Adipose tissue (tissue), 3 donors: Measurements from ENCODE around the gene ADRB1. TPM values are rescaled to one million over a fixed set of nuclear protein-coding genes. Genes with fewer than 3 reads are reported as not detected.

Source experiments
- H3K27ac ChIP-seq: one replicate; pipeline ENCODE4 v1.5.1; 2013; ENCODE audit warnings: low read depth, low read length
- WGBS, 3 donors: extraction: QIAGEN DNeasy Blood & Tissue Kit; methylation state at CpG; one replicate each; pipeline ENCODE4 v1.1.7; 2013; 5-methylcytosine and 5-hydroxymethylcytosine counted together
- polyA plus RNA-seq, 3 donors: library from polyadenylated mRNA; stranded (reverse); fragments of 200-250 nt; gene quantifications; one replicate each; pipeline ENCODE4 v1.2.3, GENCODE V29; 2013
- donor health status: healthy with polysubstance abuse.
- donor health status: Bipolar disorder and iron deficiency.
- donor health status: healthy.

The ADRB1 gene
- polyA plus RNA-seq, 3 donors = 0.69 to 8.9 (median 1.8) TPM

GRCh38 chr10:114045136-114046086 is 1.7 kb downstream of the ADRB1 start:
- 3 to 5% (median 3%) methylated on average over 71 to 78 of the region's 78 CpGs for WGBS, 3 donors
- H3K27ac ChIP-seq = no peak overlapping the region

GRCh38 chr10:114046087-114046458 is 2.4 kb downstream of the ADRB1 start:
- H3K27ac ChIP-seq = no peak overlapping the region
- WGBS, 3 donors = 53 to 81% (median 63%) methylated on average over 7 of the region's 7 CpGs

- 47 to 71% (median 54%) methylated on average over 3 of the region's 3 CpGs for WGBS, 3 donors
These were observed 4.8 kb downstream of the ADRB1 start for GRCh38 chr10:114048472-114048871.

GRCh38 chr10:114051714-114052113 is 8.0 kb downstream of the ADRB1 start:
- WGBS, 3 donors = 88 to 96% (median 94%) methylated on average over 3 of the region's 3 CpGs

More at GRCh38 chr10:114048472-114048871, 4.8 kb downstream of the ADRB1 start:
- H3K27ac ChIP-seq = no peak overlapping the region

GRCh38 chr10:114052255-114052654 is 8.6 kb downstream of the ADRB1 start:
- H3K27ac ChIP-seq = no peak overlapping the region
- WGBS, 3 donors = 48 to 62% (median 54%) methylated on average over 1 of the region's 1 CpG

More at GRCh38 chr10:114051714-114052113, 8.0 kb downstream of the ADRB1 start:
- no peak overlapping the region for H3K27ac ChIP-seq

- no peak overlapping the region for H3K27ac ChIP-seq
- WGBS, 3 donors = 64 to 93% (median 75%) methylated on average over 4 of the region's 4 CpGs
These were observed 10.3 kb downstream of the ADRB1 start for GRCh38 chr10:114053946-114054345.

- WGBS, 3 donors = 38 to 76% (median 47%) methylated on average over 2 of the region's 2 CpGs
These were observed 14.2 kb downstream of the ADRB1 start for GRCh38 chr10:114057855-114058254.

GRCh38 chr10:114058297-114058696 is 14.6 kb downstream of the ADRB1 start:
- 14 to 65% (median 49%) methylated on average over 1 of the region's 1 CpG for WGBS, 3 donors
- H3K27ac ChIP-seq = no peak overlapping the region

More at GRCh38 chr10:114057855-114058254, 14.2 kb downstream of the ADRB1 start:
- H3K27ac ChIP-seq = no peak overlapping the region

- H3K27ac ChIP-seq = no peak overlapping the region
These were observed 15.9 kb downstream of the ADRB1 start for GRCh38 chr10:114059561-114059960.

- no peak overlapping the region for H3K27ac ChIP-seq
- WGBS, 3 donors = 38 to 79% (median 48%) methylated on average over 2 of the region's 2 CpGs
These were observed 16.8 kb downstream of the ADRB1 start for GRCh38 chr10:114060456-114060855.

- no peak overlapping the region for H3K27ac ChIP-seq
- 59 to 71% (median 69%) methylated on average over 6 of the region's 6 CpGs for WGBS, 3 donors
These were observed 17.5 kb downstream of the ADRB1 start for GRCh38 chr10:114061148-114061547.

- no peak overlapping the region for H3K27ac ChIP-seq
- 64 to 92% (median 73%) methylated on average over 9 of the region's 9 CpGs for WGBS, 3 donors
These were observed 18.1 kb downstream of the ADRB1 start for GRCh38 chr10:114061789-114062188.

- 22 to 57% (median 50%) methylated on average over 6 of the region's 6 CpGs for WGBS, 3 donors
- H3K27ac ChIP-seq = no peak overlapping the region
These were observed 20.7 kb downstream of the ADRB1 start for GRCh38 chr10:114064151-114065048.

- H3K27ac ChIP-seq = no peak overlapping the region
- 86 to 96% (median 87%) methylated on average over 3 of the region's 3 CpGs for WGBS, 3 donors
These were observed 21.4 kb downstream of the ADRB1 start for GRCh38 chr10:114065049-114065435.

- no peak overlapping the region for H3K27ac ChIP-seq
- WGBS, 3 donors = 76 to 95% (median 81%) methylated on average over 6 of the region's 6 CpGs
These were observed 24.5 kb downstream of the ADRB1 start for GRCh38 chr10:114068054-114068707.

- H3K27ac ChIP-seq = no peak overlapping the region
- WGBS, 3 donors = 54 to 76% (median 56%) methylated on average over 5 of the region's 5 CpGs
These were observed 27.0 kb downstream of the ADRB1 start for GRCh38 chr10:114070710-114071109.

GRCh38 chr10:114071178-114071577 is 27.5 kb downstream of the ADRB1 start:
- WGBS, 3 donors = 67 to 86% (median 76%) methylated on average over 4 of the region's 4 CpGs
- no peak overlapping the region for H3K27ac ChIP-seq

- 57 to 71% (median 67%) methylated on average over 14 of the region's 14 CpGs for WGBS, 3 donors
- no peak overlapping the region for H3K27ac ChIP-seq
These were observed 29.9 kb downstream of the ADRB1 start for GRCh38 chr10:114073395-114074186.
